Endothelial cell of hepatic sinusoid (primary cell): ENCODE results near the gene DSCAM.

ENCODE experiments used
- in situ Hi-C: cut with HindIII; loops from 2 replicates; pipeline ENCODE4 v1.10.0; 2017; ENCODE audit warnings: low sequenced_read_pairs

Gene DSCAM

GRCh38 chr21:40707656-40708244 is 139.2 kb downstream of the DSCAM start:
- in situ Hi-C loops: no loop called here

DNA sequence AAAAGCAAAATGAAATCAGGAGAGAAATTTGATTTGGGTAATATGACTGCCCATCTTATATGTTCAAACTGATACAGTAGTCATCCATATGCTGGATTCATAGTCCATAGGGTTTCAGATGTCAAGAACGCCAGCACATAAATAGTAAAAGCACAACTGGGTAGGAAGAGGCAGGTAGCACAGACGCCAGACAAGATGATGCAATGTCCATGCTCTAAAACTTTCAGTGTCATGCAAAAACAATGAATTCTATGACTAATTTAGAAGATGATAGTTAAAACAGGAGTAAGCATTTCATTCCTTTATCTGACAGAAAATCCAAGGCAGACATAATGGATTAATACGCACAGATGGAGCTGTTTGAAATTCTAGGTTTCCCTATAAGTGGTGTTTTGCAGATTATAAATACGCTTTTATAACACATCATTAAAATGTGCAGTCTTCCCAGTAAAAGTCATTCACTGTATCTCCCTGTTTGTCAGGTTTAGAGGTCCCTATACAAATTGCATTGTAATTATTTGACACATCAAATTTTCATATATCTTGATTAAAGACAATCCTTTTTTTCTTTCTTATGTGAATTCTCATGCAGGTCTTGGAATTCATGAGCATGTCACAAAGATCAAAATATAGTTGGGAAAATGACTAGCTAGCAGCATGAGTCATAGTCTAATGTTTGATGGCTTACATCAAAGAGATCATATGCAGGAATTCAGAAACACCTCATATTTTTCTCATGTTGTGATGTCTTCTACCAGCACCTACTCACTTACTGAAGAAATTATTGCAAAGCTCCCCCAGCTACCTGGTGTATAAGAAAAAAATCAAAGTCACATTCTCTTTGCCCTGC is 139.9 kb downstream of the DSCAM start:
- in situ Hi-C loops: no loop called here

GRCh38 chr21:40706176-40706575 is 140.8 kb downstream of the DSCAM start:
- in situ Hi-C loops: no loop called here

GRCh38 chr21:40704141-40704540 is 142.8 kb downstream of the DSCAM start:
- in situ Hi-C loops: no loop called here

DNA sequence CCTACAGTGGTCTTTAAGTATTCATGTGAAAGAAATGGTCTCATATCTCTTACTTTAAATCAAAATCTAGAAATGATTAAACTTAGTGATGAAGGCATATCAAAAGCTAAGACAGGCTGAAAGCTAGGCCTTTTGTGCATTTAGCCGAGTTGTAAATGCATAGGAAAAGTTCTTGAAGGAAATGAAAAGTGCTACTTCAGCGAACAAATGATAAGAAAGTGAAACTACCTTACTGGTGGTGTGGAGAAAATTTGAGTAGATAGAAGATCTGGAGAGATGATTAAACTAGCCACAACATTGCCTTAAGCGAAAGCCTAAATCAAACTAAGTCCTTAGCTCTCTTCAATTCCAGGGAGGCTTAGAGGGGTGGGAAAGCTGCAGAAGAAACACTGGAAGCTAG is 147.6 kb downstream of the DSCAM start:
- in situ Hi-C loops: no loop called here

- in situ Hi-C loops: no loop called here
These were observed 150.7 kb downstream of the DSCAM start for GRCh38 chr21:40696246-40696645.

GRCh38 chr21:40689840-40690360 is 157.1 kb downstream of the DSCAM start:
- in situ Hi-C loops: no loop called here

DNA sequence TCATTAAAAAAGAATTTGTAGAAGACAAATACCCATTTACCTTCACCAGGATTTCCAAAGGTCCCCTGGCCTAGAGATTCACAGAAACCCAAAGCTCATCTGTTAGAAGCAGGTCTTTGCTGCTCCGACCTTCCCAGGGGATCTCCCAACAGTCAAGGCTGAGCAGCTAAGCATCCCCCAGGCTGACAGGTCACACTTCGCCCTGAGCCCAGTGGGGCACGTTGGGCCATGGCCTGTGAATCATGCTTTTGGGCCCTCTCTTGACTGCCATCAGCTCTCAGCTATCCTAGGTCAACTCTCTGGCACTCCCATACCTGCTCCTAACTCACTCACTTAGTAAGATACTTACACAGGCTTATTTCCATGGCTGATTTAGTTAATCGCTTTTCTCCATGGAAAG is 157.7 kb downstream of the DSCAM start:
- in situ Hi-C loops: no loop called here

DNA sequence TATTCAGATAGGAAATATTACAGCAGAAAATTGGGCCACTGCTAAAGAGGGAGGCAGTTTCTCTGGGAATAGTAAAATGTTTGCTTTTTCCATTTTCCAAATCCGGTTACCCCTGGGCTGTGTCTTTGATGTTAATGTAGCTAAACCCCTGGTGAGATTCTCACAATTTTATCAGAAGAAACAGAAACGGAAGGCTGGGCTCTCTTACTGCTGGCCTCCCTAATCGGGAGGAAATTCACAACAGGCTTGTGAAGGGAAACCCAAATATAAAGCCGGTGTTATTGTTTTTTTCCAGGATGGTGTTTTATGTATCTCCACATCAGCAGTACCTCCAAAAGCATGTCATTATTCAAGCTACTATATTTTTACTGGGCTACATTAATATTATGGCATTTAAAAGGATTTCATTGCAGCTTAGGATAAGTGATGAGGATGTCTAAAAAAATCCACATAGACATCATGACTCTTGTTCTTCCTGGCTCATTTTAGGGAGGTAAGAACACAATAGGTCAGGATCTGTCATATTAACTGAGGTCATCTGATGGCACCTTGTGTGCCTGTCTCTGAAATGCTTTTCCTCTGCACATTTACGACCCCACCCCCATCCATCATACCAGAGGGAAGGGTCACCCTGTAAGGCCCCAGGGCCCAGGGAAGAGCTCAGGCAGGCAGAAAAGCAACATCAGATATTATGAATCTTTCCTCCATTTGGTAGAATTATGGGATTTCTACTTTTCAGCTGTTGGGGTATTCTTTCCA is 158.7 kb downstream of the DSCAM start:
- in situ Hi-C loops: no loop called here

- in situ Hi-C loops: no loop called here
These were observed 159.3 kb downstream of the DSCAM start for GRCh38 chr21:40687625-40688024.

GRCh38 chr21:40686526-40686925 is 160.4 kb downstream of the DSCAM start:
- in situ Hi-C loops: no loop called here

DNA sequence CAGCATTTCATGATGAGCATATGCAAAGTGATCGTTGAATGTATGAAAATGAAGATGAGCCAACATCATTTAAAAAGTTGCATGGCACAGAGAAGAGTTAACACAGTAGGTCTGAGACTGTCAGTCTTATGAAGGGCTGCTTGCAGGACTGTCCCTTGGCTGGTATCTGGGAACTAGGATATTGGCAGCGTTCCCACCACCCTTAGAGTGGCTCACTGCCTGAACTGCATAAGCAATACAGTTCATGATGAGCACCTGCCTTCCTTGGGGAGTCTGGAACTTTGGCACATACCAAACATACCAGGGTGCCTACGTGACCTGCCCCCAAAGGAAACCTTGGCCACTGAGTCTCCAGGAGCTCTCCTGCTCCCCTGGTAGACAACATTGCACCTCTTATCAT is 161.8 kb downstream of the DSCAM start:
- in situ Hi-C loops: no loop called here

GRCh38 chr21:40684726-40685125 is 162.2 kb downstream of the DSCAM start:
- in situ Hi-C loops: no loop called here

- in situ Hi-C loops: no loop called here
These were observed 163.6 kb downstream of the DSCAM start for GRCh38 chr21:40683349-40683748.

- in situ Hi-C loops: no loop called here
These were observed 165.6 kb downstream of the DSCAM start for GRCh38 chr21:40681164-40681859.

DNA sequence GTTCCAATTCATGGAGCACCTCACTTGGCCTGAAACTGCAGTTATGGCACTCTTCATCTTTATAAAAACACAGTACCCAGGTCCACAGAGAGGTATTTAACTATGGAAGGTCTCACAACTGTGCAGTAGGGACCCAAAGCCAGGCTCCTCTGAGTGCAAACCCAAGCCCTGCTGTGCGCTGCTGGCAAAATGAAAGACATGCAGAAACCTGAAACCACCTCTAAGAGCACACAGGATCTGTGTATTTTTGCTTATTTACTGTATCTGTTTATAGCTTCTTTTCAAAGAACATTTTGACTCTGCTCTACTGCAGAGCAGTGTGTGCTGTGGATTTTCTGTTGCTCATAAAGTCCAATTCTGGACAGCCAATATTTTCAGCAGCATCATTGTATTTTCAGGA is 166.6 kb downstream of the DSCAM start:
- in situ Hi-C loops: no loop called here

GRCh38 chr21:40678681-40679284 is 168.2 kb downstream of the DSCAM start:
- in situ Hi-C loops: no loop called here

DNA sequence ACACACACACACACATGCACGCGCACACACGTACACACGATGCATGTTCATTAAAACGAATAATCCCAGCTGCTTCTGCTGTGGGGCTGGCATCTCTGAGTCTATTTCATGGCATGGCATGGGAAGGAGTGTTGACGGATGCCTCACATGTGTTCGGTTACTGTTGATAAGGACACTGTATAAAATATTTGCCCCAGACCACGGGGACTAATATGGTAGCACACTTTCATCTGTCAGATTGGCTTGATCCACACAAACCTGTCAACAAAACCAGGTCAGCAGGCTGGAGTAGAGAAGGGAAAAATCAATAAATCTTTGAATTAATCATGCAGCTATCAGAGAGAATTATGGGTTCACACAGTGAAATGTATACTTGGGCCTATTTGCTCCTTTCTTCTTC is 171.9 kb downstream of the DSCAM start:
- in situ Hi-C loops: no loop called here

GRCh38 chr21:40672602-40673001 is 174.4 kb downstream of the DSCAM start:
- in situ Hi-C loops: no loop called here

GRCh38 chr21:40671716-40672115 is 175.2 kb downstream of the DSCAM start:
- in situ Hi-C loops: no loop called here
